Measurements from ENCODE around the gene SPATA33.

DNA sequence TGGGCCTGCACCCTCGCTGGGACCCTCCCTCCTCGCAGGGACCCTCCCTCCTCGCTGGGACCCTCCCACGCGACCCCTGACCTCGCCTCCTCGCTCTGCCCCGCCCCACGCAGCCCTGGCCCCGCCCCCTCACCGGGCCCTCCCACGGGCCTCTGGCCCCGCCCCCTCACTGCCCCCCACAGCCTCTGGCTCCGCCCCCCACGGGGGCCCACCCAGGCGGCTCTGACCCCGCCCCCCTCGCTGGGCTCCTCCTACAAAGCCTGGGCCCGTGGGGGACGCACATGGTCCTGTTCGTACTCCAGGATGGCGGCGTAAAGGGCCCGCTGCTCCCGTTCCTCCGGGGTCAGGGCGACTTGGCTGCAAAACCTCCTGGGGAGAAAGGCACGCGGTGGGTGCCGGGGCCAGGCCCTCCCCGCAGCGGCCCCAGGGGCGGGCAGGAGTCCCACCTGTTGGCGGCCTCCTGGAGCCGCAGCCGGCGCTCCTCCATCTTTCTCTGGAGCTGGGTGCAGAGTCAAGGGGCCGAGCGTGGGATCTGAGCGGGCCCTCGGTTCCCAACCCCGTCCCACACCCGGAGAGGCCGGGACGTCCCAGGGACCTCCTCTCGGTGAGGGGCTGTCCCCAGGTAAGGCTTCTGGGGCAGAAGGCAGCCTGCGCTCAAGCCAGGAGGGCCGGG lies 54.1 kb downstream of the SPATA33 start:
- TF ChIP-seq ZNF384 (IDR thresholded peaks at IDR 0.05) = no peak
- TF ChIP-seq NFRKB (IDR thresholded peaks at IDR 0.05) = no peak
- TF ChIP-seq SP1 (IDR thresholded peaks at IDR 0.05) = no peak

All from HEK293T (cell line).